Small intestine (tissue), 7 donors: ENCODE data around the gene ITPRID1. TPM values are rescaled to one million over a fixed set of nuclear protein-coding genes. Genes with fewer than 3 reads are reported as not detected.

Source experiments
- DNase-seq, 2 donors: peaks; one replicate each; pipeline versions ENCODE4 v3.0.0 to v3.0.0-alpha.2; 2013
- FAIRE-seq: peaks from 2 replicates; lab custom pipeline; 2012; peaks lifted over from hg19 to GRCh38; lab: Jason Lieb, UNC
- H3K27ac ChIP-seq, 3 donors: one replicate each; pipeline ENCODE4 v1.5.1; 2013; ENCODE audit warnings: low read length in 2 of 3, mild to moderate bottlenecking in 2 of 3, control low read depth in 1 of 3, inconsistent platforms in 1 of 3, low read depth in 1 of 3, moderate library complexity in 1 of 3
- H3K27me3 ChIP-seq, 3 donors: one replicate each; pipeline ENCODE4 v1.6.1; 2013; ENCODE audit warnings: low read length in 3 of 3, inconsistent platforms in 1 of 3; ENCODE audit not compliant: control insufficient read depth in 3 of 3, insufficient read depth in 3 of 3
- H3K36me3 ChIP-seq, 3 donors: one replicate each; pipeline ENCODE4 v1.6.1; 2013; ENCODE audit warnings: low read length in 3 of 3, inconsistent platforms in 1 of 3, low read depth in 1 of 3, mild to moderate bottlenecking in 1 of 3, moderate library complexity in 1 of 3; ENCODE audit not compliant: control insufficient read depth in 3 of 3, insufficient read depth in 2 of 3
- H3K4me1 ChIP-seq, 3 donors: one replicate each; pipeline ENCODE4 v1.6.1; 2013; ENCODE audit warnings: low read length in 2 of 3, inconsistent platforms in 1 of 3, low read depth in 1 of 3, mild to moderate bottlenecking in 1 of 3, moderate library complexity in 1 of 3; ENCODE audit not compliant: control insufficient read depth in 3 of 3, insufficient read depth in 2 of 3
- H3K4me3 ChIP-seq, 3 donors: one replicate each; pipeline ENCODE4 v1.5.1; 2013; ENCODE audit warnings: low read length in 3 of 3, control low read depth in 1 of 3, inconsistent platforms in 1 of 3, low read depth in 1 of 3, mild to moderate bottlenecking in 1 of 3, moderate library complexity in 1 of 3
- H3K9me3 ChIP-seq, 2 donors: one replicate each; pipeline ENCODE4 v1.6.1; 2013; ENCODE audit warnings: low read depth in 1 of 2, low read length in 1 of 2; ENCODE audit not compliant: control insufficient read depth in 2 of 2, insufficient read depth in 1 of 2
- WGBS, 3 donors: extraction: QIAGEN DNeasy Blood & Tissue Kit; methylation state at CpG; one replicate each; pipeline ENCODE4 v1.1.7; 2013; 5-methylcytosine and 5-hydroxymethylcytosine counted together
- polyA plus RNA-seq, 4 donors: library from polyadenylated mRNA; stranded (reverse) in 3 of 4; unstranded in 1 of 4; fragments of 200-250 nt in 3 of 4; fragments of 120-200 nt in 1 of 4; gene quantifications; one replicate each; pipeline versions ENCODE4 v1.2.1 to v1.2.3, GENCODE V29; 2013
- donor health status: healthy with polysubstance abuse.
- donor health status: control.
- donor health status: control.
- donor health status: Bipolar disorder and iron deficiency.
- donor health status: healthy.

ITPRID1 gene
- polyA plus RNA-seq, 4 donors: 0.25 to 0.37 TPM; not detected in 2

DNA sequence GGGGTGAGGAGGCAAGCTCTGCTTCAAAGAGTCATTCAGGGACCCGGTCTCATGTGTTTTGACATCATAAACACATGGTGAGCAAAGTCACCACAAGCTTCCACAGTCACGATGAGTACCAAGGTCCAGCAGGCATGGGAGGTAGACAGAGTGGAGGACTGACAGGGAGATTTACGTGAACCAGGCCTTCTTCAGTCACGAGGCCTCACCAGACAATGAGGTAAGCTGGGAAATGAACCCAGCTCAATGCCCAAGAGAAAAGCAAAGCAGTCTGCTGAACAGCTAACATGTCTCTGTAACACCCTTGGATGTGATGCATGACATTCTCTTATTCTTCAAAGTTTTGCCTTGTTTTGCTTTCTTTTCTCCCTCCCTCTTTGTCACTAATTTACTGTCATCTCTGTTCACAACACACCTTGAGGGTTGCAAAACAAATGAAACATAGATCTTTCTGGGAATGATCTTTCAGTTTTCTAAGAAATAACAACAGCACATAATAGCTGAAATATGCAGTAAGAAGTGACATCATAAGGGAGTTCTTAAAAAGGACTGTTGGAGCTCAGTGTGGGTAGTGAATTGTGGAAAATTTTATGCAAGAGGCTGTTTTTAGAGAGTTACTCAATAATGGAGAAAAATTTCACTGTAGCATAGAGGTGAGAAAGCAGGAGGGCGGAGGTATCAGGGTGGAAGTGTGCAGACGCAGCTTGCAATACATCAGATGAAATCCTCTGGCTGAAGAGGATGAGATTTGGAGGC lies 182.1 kb downstream of the ITPRID1 start:
- 62 to 72% (median 67%) methylated on average over 6 of the region's 6 CpGs for WGBS, 3 donors
- Histone ChIP-seq H3K4me1 (no peaks in the 10 kb centered on the region), H3K27ac (no peak overlapping the region), H3K27me3 (peaks cover 0 to 3% (median 0%) of the 10 kb centered on the region in 3 donors), H3K36me3 (no peaks in the 10 kb centered on the region), H3K9me3 (no peaks in the 10 kb centered on the region), H3K4me3 (no peak overlapping the region)
- DNase-seq (no peak), FAIRE-seq (no peak)

DNA sequence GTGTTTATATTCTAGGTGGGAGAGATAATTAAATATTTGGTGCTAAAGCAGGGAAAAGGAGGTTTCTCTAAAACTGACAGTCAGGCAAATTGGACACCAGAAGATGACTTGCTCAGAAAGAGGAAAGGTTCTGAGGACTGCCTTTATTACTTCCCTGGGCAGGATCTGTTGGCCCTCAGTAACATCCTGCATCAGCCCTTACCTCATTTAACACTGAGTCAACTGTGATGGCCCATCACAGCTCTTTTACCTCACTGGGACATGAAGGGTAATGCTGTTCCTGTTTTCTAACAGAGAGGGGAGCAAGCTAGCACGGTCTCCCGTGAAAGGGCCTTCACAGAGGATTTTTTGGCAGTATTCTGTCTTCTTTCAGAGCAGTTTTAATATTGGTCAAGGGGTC lies 185.2 kb downstream of the ITPRID1 start:
- FAIRE-seq: no peak
- H3K9me3 ChIP-seq: no peaks in the 10 kb centered on the region

DNA sequence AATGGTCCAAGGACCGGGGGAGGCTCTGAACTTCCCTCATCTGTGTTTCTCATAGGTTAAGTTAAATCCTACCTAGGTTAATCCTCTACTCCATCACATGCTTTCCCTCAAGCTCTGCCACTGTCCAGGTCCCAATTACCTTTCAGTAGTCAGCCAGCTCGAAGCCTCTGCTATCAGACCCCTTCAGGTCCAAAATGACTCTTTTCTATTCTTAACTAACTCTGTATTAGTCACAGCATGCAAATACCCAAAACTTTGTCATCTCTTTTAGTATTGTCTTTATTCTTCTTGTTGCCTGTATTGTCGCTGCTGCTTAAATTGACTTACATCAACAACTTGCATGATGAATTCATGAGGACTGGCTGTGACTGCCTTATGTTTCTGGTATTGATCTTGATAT lies 188.5 kb downstream of the ITPRID1 start:
- H3K27me3 ChIP-seq: peaks cover 0 to 3% (median 0%) of the 10 kb centered on the region in 3 donors
- no peaks in the 10 kb centered on the region for H3K4me1 ChIP-seq
- DNase-seq (no peak), FAIRE-seq (no peak)
- H3K4me3 ChIP-seq: no peak overlapping the region
- H3K27ac ChIP-seq: no peak overlapping the region
- H3K36me3 ChIP-seq: no peaks in the 10 kb centered on the region
- no peaks in the 10 kb centered on the region for H3K9me3 ChIP-seq
- WGBS, 3 donors: 63 to 76% (median 73%) methylated on average over 3 of the region's 3 CpGs

More for the DNA sequence above, 185.2 kb downstream of the ITPRID1 start:
- no peak for DNase-seq
- H3K4me3 ChIP-seq: no peak overlapping the region
- WGBS, 3 donors: 51 to 63% (median 53%) methylated on average over 2 of the region's 2 CpGs
- no peaks in the 10 kb centered on the region for H3K36me3 ChIP-seq
- H3K27me3 ChIP-seq: peaks cover 0 to 3% (median 0%) of the 10 kb centered on the region in 3 donors
- no peaks in the 10 kb centered on the region for H3K4me1 ChIP-seq
- no peak overlapping the region for H3K27ac ChIP-seq

DNA sequence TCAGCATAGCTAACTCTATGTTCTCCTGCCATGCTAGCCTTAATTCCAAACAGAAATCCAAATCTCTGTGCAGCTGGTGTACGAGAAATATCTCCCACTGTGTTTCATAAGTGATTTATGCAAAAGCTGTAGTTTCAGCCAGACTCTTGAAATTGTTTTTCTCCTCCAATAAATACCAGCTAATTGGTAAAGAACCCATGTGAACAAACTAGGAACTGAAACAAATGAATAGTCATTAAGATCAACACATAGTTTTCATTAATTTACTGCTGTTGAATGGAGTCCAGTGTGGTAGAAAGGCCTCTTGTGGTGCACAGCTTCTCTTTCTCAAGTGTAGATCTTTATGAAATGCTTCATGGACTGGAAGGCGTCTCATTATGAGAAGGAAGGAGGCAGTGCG lies 191.5 kb downstream of the ITPRID1 start:
- WGBS, 3 donors: 75 to 83% (median 81%) methylated on average over 3 of the region's 3 CpGs

DNA sequence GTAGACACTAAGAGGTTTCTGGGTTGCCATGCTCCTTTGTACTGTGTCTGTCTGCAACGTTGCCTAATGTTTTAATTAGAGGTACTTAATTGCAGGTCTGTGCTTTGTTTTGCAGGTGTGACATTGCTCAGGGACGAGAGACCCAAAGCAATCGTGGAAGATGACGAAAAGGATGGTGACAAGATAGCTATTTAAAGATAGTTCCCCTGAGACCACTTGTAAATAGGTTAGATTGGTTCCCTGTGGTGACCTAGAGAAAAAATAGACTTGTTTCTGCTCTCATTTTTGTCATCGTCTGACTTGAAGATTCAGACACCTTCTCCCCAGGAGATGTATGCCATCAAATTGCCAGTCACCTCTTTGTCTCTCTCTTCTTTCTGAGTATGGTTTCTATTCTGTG lies 193.2 kb downstream of the ITPRID1 start:
- no peaks in the 10 kb centered on the region for H3K27me3 ChIP-seq
- FAIRE-seq (no peak), DNase-seq (no peak)
- no peak overlapping the region for H3K4me3 ChIP-seq
- no peaks in the 10 kb centered on the region for H3K36me3 ChIP-seq
- no peaks in the 10 kb centered on the region for H3K4me1 ChIP-seq
- WGBS, 3 donors: 50 to 57% (median 51%) methylated on average over 5 of the region's 5 CpGs
- no peaks in the 10 kb centered on the region for H3K9me3 ChIP-seq
- no peak overlapping the region for H3K27ac ChIP-seq

More for the DNA sequence above, 191.5 kb downstream of the ITPRID1 start:
- no peak for FAIRE-seq
- H3K4me3 ChIP-seq: no peak overlapping the region
- no peaks in the 10 kb centered on the region for H3K9me3 ChIP-seq
- no peak overlapping the region for H3K27ac ChIP-seq
- H3K4me1 ChIP-seq: no peaks in the 10 kb centered on the region
- H3K27me3 ChIP-seq: no peaks in the 10 kb centered on the region
- DNase-seq: no peak
- no peaks in the 10 kb centered on the region for H3K36me3 ChIP-seq

Other genes starting within 250 kb of the ITPRID1 start
- under 1 TPM in 2 of 4 donors, not detected in 2; 0.34 to 0.54 TPM for gene NEUROD6, start 173.4 kb upstream of the ITPRID1 start, polyA plus RNA-seq
- not detected for gene PPP1R17, start 173.1 kb downstream of the ITPRID1 start, polyA plus RNA-seq